ENCODE results near the gene ITPK1.

DNA sequence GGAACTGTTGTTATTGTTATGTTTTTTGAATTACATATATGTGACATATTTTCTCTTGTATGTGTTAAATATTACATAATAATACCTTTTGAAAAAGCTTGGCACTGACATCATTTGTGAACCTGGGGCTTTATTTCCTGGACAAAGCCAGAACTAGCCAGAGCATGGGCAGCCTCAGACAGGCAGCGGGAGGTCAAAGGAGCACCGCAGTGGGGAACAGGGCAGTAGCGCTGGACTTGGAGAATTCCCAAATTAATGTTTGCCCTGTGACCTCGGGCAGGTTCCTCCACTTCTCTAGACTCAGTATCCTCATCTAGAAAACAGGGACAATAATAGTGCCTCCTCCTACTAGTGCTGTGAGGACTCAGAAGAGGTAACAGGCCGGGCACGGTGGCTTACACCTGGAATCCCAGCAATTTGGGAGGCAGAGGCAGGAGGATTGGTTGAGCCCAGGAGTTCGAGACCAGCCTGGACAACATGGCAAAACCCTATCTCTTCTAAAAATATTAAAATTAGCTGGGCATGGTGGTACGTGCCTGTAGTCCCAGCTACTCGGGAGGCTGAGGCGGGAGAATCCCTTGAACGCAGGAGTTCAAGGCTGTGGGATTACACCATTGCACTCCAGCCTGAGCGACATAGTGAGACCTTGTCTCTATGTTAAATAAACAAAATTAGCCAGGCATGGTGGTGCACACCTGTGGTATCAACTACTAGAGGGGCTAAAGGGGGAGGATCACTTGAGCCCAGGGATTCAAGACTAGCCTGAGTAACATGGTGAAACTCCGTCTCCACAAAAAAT is 27.3 kb upstream of the ITPK1 start:
- TF ChIP-seq CEBPB (IDR thresholded peaks at IDR 0.05; ENCODE audit: borderline replicate concordance in 1 of 2, low read depth in 2 of 2, low read length in 2 of 2) (no peak), EGR1 (IDR thresholded peaks at IDR 0.05; ENCODE audit: borderline replicate concordance in 1 of 2, low read depth in 2 of 2, low read length in 2 of 2) (no peak), ZNF217 (IDR thresholded peaks at IDR 0.05) (no peak), POLR2AphosphoS5 (IDR thresholded peaks at IDR 0.05; ENCODE audit: low read length) (no peak), TCF12 (IDR thresholded peaks at IDR 0.05; ENCODE audit: low read depth, low read length) (no peak), HCFC1 (IDR thresholded peaks at IDR 0.05; ENCODE audit: low read length) (no peak), MTA3 (IDR thresholded peaks at IDR 0.05; ENCODE audit: borderline replicate concordance, low read length) (no peak), HDGF (IDR thresholded peaks at IDR 0.05) (no peak), POLR2AphosphoS2 (IDR thresholded peaks at IDR 0.05; ENCODE audit: low read depth, low read length) (no peak)
- TF ChIP-seq, protein P1, sequence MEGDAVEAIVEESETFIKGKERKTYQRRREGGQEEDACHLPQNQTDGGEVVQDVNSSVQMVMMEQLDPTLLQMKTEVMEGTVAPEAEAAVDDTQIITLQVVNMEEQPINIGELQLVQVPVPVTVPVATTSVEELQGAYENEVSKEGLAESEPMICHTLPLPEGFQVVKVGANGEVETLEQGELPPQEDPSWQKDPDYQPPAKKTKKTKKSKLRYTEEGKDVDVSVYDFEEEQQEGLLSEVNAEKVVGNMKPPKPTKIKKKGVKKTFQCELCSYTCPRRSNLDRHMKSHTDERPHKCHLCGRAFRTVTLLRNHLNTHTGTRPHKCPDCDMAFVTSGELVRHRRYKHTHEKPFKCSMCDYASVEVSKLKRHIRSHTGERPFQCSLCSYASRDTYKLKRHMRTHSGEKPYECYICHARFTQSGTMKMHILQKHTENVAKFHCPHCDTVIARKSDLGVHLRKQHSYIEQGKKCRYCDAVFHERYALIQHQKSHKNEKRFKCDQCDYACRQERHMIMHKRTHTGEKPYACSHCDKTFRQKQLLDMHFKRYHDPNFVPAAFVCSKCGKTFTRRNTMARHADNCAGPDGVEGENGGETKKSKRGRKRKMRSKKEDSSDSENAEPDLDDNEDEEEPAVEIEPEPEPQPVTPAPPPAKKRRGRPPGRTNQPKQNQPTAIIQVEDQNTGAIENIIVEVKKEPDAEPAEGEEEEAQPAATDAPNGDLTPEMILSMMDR (IDR thresholded peaks at IDR 0.05 in 2 of 3, conservative IDR thresholded peaks at IDR 0.05 in 1 of 3; ENCODE audit: control insufficient read depth in 2 of 3, extremely low read depth in 1 of 3, insufficient read depth in 1 of 3, low read depth in 3 of 3, low read length in 3 of 3), result no peak
- TF ChIP-seq, protein P2, sequence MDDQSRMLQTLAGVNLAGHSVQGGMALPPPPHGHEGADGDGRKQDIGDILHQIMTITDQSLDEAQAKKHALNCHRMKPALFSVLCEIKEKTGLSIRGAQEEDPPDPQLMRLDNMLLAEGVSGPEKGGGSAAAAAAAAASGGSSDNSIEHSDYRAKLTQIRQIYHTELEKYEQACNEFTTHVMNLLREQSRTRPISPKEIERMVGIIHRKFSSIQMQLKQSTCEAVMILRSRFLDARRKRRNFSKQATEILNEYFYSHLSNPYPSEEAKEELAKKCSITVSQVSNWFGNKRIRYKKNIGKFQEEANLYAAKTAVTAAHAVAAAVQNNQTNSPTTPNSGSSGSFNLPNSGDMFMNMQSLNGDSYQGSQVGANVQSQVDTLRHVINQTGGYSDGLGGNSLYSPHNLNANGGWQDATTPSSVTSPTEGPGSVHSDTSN (IDR thresholded peaks at IDR 0.05; ENCODE audit: insufficient replicate concordance, low read depth, low read length), result no peak
- TF ChIP-seq, protein P3, sequence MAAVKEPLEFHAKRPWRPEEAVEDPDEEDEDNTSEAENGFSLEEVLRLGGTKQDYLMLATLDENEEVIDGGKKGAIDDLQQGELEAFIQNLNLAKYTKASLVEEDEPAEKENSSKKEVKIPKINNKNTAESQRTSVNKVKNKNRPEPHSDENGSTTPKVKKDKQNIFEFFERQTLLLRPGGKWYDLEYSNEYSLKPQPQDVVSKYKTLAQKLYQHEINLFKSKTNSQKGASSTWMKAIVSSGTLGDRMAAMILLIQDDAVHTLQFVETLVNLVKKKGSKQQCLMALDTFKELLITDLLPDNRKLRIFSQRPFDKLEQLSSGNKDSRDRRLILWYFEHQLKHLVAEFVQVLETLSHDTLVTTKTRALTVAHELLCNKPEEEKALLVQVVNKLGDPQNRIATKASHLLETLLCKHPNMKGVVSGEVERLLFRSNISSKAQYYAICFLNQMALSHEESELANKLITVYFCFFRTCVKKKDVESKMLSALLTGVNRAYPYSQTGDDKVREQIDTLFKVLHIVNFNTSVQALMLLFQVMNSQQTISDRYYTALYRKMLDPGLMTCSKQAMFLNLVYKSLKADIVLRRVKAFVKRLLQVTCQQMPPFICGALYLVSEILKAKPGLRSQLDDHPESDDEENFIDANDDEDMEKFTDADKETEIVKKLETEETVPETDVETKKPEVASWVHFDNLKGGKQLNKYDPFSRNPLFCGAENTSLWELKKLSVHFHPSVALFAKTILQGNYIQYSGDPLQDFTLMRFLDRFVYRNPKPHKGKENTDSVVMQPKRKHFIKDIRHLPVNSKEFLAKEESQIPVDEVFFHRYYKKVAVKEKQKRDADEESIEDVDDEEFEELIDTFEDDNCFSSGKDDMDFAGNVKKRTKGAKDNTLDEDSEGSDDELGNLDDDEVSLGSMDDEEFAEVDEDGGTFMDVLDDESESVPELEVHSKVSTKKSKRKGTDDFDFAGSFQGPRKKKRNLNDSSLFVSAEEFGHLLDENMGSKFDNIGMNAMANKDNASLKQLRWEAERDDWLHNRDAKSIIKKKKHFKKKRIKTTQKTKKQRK (IDR thresholded peaks at IDR 0.05; ENCODE audit: low read depth, low read length), result no peak

All from GM12878 (cell line).